Measurements from ENCODE around the gene THAP7. TPM values are rescaled to one million over a fixed set of nuclear protein-coding genes. Genes with fewer than 3 reads are reported as not detected.

The THAP7 gene
- total RNA-seq, 2 donors from 2014 or later, result 29.5 to 31.2 TPM

- Mint-ChIP-seq H3K27me3 (ENCODE audit: low read depth) (no peaks in the 10 kb centered on the region), H3K27ac (no peak overlapping the region), H3K9me3 (no peaks in the 10 kb centered on the region), H3K36me3 (ENCODE audit: insufficient read depth in 2 of 2) (peaks cover 0 to 2% of the 10 kb centered on the region in 2 donors), H3K4me3 (no peak overlapping the region), H3K4me1 (ENCODE audit: low read depth) (peaks cover 24% of the 10 kb centered on the region)
- no peak for DNase-seq
- no peak for ATAC-seq (replicated peaks in 1 of 2)
These were observed 4.2 kb downstream of the THAP7 start for GRCh38 chr22:20997536-20998257.

DNA sequence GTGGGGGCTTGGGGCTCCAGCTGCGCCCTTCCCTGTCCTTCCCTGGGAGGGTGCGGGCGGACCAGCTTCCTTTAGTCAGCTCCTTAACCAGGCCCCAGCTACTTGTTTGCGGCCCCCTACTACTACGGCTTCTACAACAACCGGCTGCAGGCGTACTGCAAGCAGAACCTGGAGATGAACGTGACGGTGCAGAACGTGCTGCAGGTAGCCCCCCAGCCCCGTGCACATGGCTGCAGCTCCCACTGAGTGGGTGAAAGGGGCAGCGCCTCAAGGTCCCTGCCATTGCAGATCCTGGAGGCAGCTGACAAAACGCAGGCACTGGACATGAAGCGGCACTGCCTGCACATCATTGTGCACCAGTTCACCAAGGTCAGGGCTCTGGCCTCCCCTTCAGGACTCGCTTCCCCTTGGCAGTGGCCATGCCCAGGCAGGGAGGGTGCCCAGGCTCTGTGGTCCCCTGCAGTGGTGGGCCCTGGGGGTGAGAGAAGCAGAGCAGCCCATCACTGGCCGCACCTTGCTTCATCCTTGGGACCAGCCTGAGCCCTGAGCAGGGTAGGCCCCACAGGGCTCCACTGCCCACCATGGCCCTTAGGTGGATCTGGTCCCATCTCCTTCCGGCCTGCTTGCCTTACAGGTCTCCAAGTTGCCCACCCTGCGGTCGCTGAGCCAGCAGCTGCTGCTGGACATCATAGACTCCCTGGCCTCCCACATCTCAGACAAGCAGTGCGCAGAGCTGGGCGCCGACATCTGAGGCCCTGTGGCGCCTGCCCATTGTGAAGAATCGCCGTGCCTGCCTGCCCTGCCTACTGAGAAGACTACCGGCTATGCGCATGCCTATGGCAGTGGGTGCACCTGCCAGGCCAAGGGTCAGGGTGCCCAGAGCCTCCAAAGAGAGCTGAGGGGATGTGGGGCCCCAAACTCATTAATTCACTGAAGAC lies 5.1 kb downstream of the THAP7 start:
- ATAC-seq (replicated peaks in 1 of 2) (no peak), DNase-seq (no peak)
- H3K27me3 Mint-ChIP-seq (ENCODE audit: low read depth), result no peaks in the 10 kb centered on the region
- H3K27ac Mint-ChIP-seq, result no peak overlapping the region
- H3K36me3 Mint-ChIP-seq (ENCODE audit: insufficient read depth in 2 of 2), result peaks cover 0 to 2% of the 10 kb centered on the region in 2 donors
- H3K4me1 Mint-ChIP-seq (ENCODE audit: low read depth), result peaks cover 24% of the 10 kb centered on the region
- H3K4me3 Mint-ChIP-seq, result no peak overlapping the region
- no peaks in the 10 kb centered on the region for H3K9me3 Mint-ChIP-seq

- H3K27me3 Mint-ChIP-seq (ENCODE audit: low read depth), result no peaks in the 10 kb centered on the region
- peaks cover 20% of the 10 kb centered on the region for H3K4me1 Mint-ChIP-seq (ENCODE audit: low read depth)
- H3K9me3 Mint-ChIP-seq, result no peaks in the 10 kb centered on the region
- DNase-seq (no peak), ATAC-seq (replicated peaks in 1 of 2) (no peak)
- H3K27ac Mint-ChIP-seq, result no peak overlapping the region
- H3K36me3 Mint-ChIP-seq (ENCODE audit: insufficient read depth in 2 of 2), result no peaks in the 10 kb centered on the region
- H3K4me3 Mint-ChIP-seq, result no peak overlapping the region
These were observed 5.9 kb downstream of the THAP7 start for GRCh38 chr22:20996031-20996410.

GRCh38 chr22:20995329-20996030 lies 6.4 kb downstream of the THAP7 start:
- H3K4me1 Mint-ChIP-seq (ENCODE audit: low read depth), result peaks cover 15% of the 10 kb centered on the region
- no peak overlapping the region for H3K4me3 Mint-ChIP-seq
- H3K27me3 Mint-ChIP-seq (ENCODE audit: low read depth), result no peaks in the 10 kb centered on the region
- ATAC-seq (replicated peaks in 1 of 2) (no peak), DNase-seq (no peak)
- no peaks in the 10 kb centered on the region for H3K9me3 Mint-ChIP-seq
- H3K36me3 Mint-ChIP-seq (ENCODE audit: insufficient read depth in 2 of 2), result no peaks in the 10 kb centered on the region
- no peak overlapping the region for H3K27ac Mint-ChIP-seq

- no peak for ATAC-seq (replicated peaks in 1 of 2)
- no peak for DNase-seq
- Mint-ChIP-seq H3K4me3 (no peak overlapping the region), H3K4me1 (ENCODE audit: low read depth) (peaks cover 9% of the 10 kb centered on the region), H3K27ac (no peak overlapping the region), H3K27me3 (ENCODE audit: low read depth) (no peaks in the 10 kb centered on the region), H3K9me3 (no peaks in the 10 kb centered on the region), H3K36me3 (ENCODE audit: insufficient read depth in 2 of 2) (no peaks in the 10 kb centered on the region)
These were observed 7.0 kb downstream of the THAP7 start for GRCh38 chr22:20994902-20995241.

GRCh38 chr22:20994128-20994901 lies 7.6 kb downstream of the THAP7 start:
- Mint-ChIP-seq H3K9me3 (no peaks in the 10 kb centered on the region), H3K36me3 (ENCODE audit: insufficient read depth in 2 of 2) (no peaks in the 10 kb centered on the region), H3K27me3 (ENCODE audit: low read depth) (no peaks in the 10 kb centered on the region), H3K4me3 (no peak overlapping the region), H3K27ac (no peak overlapping the region), H3K4me1 (ENCODE audit: low read depth) (peaks cover 4% of the 10 kb centered on the region)
- no peak for DNase-seq
- ATAC-seq (replicated peaks in 1 of 2), result no peak

GRCh38 chr22:20993304-20994127 lies 8.4 kb downstream of the THAP7 start:
- Mint-ChIP-seq H3K9me3 (no peaks in the 10 kb centered on the region), H3K27me3 (ENCODE audit: low read depth) (no peaks in the 10 kb centered on the region), H3K36me3 (ENCODE audit: insufficient read depth in 2 of 2) (no peaks in the 10 kb centered on the region), H3K27ac (no peak overlapping the region), H3K4me1 (ENCODE audit: low read depth) (peaks cover 4% of the 10 kb centered on the region), H3K4me3 (no peak overlapping the region)
- ATAC-seq (replicated peaks in 1 of 2), result no peak
- no peak for DNase-seq

GRCh38 chr22:20992456-20993303 lies 9.2 kb downstream of the THAP7 start:
- no peak overlapping the region for H3K4me3 Mint-ChIP-seq
- H3K27me3 Mint-ChIP-seq (ENCODE audit: low read depth), result no peaks in the 10 kb centered on the region
- H3K9me3 Mint-ChIP-seq, result no peaks in the 10 kb centered on the region
- no peaks in the 10 kb centered on the region for H3K4me1 Mint-ChIP-seq (ENCODE audit: low read depth)
- no peak overlapping the region for H3K27ac Mint-ChIP-seq
- no peaks in the 10 kb centered on the region for H3K36me3 Mint-ChIP-seq (ENCODE audit: insufficient read depth in 2 of 2)
- DNase-seq (no peak), ATAC-seq (replicated peaks in 1 of 2) (no peak)

DNA sequence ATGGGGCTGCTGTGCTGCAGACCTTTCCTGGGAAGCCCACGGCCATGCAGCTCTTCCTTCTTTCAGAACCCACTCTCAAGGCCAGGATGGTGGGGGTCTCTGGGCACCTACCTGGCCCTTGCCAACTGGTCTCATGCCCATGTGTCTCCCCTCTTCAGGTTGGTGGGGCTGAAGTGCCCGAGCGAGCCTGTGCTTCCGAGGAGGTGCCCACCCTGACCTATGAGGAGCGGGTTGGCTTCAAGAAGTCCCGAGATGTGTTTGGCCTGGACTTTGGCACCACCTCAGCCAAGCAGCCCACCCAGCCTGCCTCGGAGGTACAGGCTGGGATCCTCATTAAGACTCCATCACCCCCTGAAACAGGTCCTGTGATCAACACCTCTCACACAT lies 9.9 kb downstream of the THAP7 start:
- DNase-seq (no peak), ATAC-seq (replicated peaks in 1 of 2) (no peak)
- H3K36me3 Mint-ChIP-seq (ENCODE audit: insufficient read depth in 2 of 2), result no peaks in the 10 kb centered on the region
- no peaks in the 10 kb centered on the region for H3K27me3 Mint-ChIP-seq (ENCODE audit: low read depth)
- no peaks in the 10 kb centered on the region for H3K9me3 Mint-ChIP-seq
- no peaks in the 10 kb centered on the region for H3K4me1 Mint-ChIP-seq (ENCODE audit: low read depth)
- no peak overlapping the region for H3K27ac Mint-ChIP-seq
- H3K4me3 Mint-ChIP-seq, result no peak overlapping the region

DNA sequence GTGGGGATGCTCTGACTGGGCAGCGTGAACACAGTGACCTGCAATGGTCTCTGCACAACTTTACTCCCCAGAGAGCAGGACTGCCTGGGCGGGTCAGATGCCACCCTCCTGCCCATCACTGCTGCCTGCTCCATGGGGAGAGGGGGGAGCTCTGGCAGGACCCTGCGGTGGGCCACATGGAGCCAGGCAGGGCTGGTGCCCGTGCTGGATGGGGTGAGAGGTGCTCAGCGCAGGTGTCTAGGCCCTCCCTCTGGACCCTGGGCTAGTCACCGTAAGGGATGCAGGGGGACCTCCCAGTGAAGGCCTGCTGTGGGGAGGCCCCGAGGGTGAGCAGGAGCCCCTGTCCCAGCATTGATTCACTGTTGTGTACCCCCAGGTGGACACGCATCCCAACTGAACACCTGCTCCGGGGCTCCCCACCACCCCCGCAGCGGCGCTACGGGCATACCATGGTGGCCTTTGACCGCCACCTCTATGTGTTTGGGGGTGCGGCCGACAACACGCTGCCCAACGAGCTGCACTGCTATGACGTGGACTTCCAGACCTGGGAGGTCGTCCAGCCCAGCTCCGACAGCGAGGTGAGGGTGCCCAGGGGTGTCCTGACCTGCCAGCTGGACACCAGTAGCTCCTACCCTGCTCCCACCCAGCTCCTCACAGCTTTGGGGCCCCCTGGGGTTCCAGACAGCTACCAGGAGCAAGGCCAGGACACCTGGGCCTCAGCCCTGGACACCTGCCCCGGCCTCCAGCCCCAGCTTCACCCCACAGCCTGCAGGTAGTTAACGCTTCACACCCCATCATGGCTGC lies 10.5 kb downstream of the THAP7 start:
- Mint-ChIP-seq H3K9me3 (no peaks in the 10 kb centered on the region), H3K27ac (no peak overlapping the region), H3K4me3 (no peak overlapping the region), H3K36me3 (ENCODE audit: insufficient read depth in 2 of 2) (peaks cover under 1 to 2% of the 10 kb centered on the region in 2 donors), H3K27me3 (ENCODE audit: low read depth) (no peaks in the 10 kb centered on the region), H3K4me1 (ENCODE audit: low read depth) (no peaks in the 10 kb centered on the region)
- ATAC-seq (replicated peaks in 1 of 2) (no peak), DNase-seq (no peak)
